ENCODE measurements around the gene MRPS22.

GRCh38 chr3:139304383-139304782 lies 39.4 kb upstream of the MRPS22 start:
- TF ChIP-seq CTCF (IDR thresholded peaks at IDR 0.05) (no peak), POLR2A (IDR thresholded peaks at IDR 0.05) (no peak)

Data from testis (tissue), 2 donors.